Astrocyte (in vitro differentiated cells and primary cell): Measurements from ENCODE around the gene HESX1.

Experiments
- CTCF ChIP-seq: IDR thresholded peaks from 2 replicates; pipeline ENCODE4 v1.5.1; 2011; ENCODE audit warnings: low read depth, mild to moderate bottlenecking, inconsistent platforms, low read length, moderate library complexity; ENCODE audit not compliant: insufficient read depth
- EZH2 ChIP-seq: IDR thresholded peaks from 2 replicates; pipeline ENCODE4 v1.6.1; 2012; ENCODE audit warnings: mild to moderate bottlenecking, low read length, inconsistent platforms; ENCODE audit not compliant: insufficient read depth

- TF ChIP-seq CTCF (no peak), EZH2 (no peak)
Observed at GRCh38 chr3:57226176-57226575, 26.4 kb upstream of the HESX1 start.
